Brain microvascular endothelial cell (primary cell): ENCODE data around the gene C3.

Experiments
- DNase-seq: peaks from one replicate; pipeline ENCODE4 v3.0.0-alpha.2; 2020
- H3K27ac ChIP-seq: fragments of 250-450 bp; sonication (Bioruptor Pico); 2 replicates; pipeline ENCODE4 v1.5.1; 2020; ENCODE audit warnings: mild to moderate bottlenecking, moderate library complexity
- H3K27me3 ChIP-seq: fragments of 250-450 bp; sonication (Bioruptor Pico); replicated peaks from 2 replicates; pipeline ENCODE4 v1.5.1; 2020; ENCODE audit warnings: mild to moderate bottlenecking
- H3K36me3 ChIP-seq: fragments of 250-450 bp; sonication (Bioruptor Pico); replicated peaks from 2 replicates; pipeline ENCODE4 v1.5.1; 2020; ENCODE audit warnings: mild to moderate bottlenecking
- H3K4me3 ChIP-seq: 2 replicates; pipeline ENCODE4 v1.5.1; 2011; ENCODE audit warnings: low read depth, mild to moderate bottlenecking, control low read depth, low read length, moderate library complexity
- CTCF ChIP-seq: IDR thresholded peaks from 2 replicates; pipeline ENCODE4 v1.5.1; 2011; ENCODE audit warnings: low read depth, mild to moderate bottlenecking, moderate library complexity, low read length, control low read depth, inconsistent platforms; ENCODE audit errors: missing control alignments
- in situ Hi-C: cut with HindIII; loops from 2 replicates; pipeline ENCODE4 v1.10.0; 2017; ENCODE audit warnings: low sequenced_read_pairs, low pct_ligation_motif_present

The C3 gene

GRCh38 chr19:6723108-6723618 lies 2.7 kb upstream of the C3 start:
- H3K27me3 ChIP-seq: no peaks in the 10 kb centered on the region
- H3K4me3 ChIP-seq: no peak overlapping the region
- in situ Hi-C loops: no loop called here
- DNase-seq: no peak
- no peaks in the 10 kb centered on the region for H3K36me3 ChIP-seq
- TF ChIP-seq CTCF: no peak
- no peak overlapping the region for H3K27ac ChIP-seq

GRCh38 chr19:6721773-6722172 lies 1.3 kb upstream of the C3 start:
- no peak for TF ChIP-seq CTCF
- DNase-seq: no peak
- in situ Hi-C loops: no loop called here
- H3K27ac ChIP-seq: no peak overlapping the region
- H3K27me3 ChIP-seq: no peaks in the 10 kb centered on the region
- H3K4me3 ChIP-seq: no peak overlapping the region
- no peaks in the 10 kb centered on the region for H3K36me3 ChIP-seq

DNA sequence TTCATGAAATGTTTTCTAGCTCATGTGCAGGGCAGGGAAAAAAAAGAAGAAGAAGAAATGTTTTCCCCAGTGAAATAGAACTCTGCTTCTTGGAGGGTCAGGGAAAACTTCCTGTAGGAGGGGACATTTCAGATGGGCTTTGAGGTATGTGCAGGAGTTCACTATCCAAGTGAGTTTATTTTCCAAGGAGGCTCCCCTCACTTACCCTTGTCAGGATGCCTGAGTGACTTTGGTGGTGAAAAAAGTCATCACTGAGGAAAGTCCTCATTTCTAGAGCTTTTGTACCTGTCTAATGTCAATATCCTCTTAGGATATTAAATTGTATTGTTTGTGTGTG lies 656 bp upstream of the C3 start:
- in situ Hi-C loops: no loop called here
- no peak overlapping the region for H3K4me3 ChIP-seq
- no peak overlapping the region for H3K27ac ChIP-seq

DNA sequence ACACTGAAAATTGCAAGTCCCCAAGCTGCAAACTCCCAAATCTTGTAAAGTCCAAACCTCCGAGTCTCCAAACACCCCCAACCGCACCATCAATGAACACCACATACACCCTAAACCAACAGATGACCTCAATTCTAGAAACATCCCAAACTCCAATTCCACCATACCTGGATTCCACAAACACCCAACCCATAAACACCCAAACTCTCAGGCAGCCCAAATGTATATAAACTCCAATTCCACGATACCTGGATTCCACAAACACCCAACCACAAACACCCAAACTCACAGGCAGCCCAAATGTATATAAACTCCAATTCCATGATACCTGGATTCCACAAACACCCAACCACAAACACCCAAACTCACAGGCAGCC lies 470 bp downstream of the C3 start:
- no peak for TF ChIP-seq CTCF
- Histone ChIP-seq H3K27me3 (no peaks in the 10 kb centered on the region), H3K4me3 (no peak overlapping the region), H3K36me3 (no peaks in the 10 kb centered on the region), H3K27ac (no peak overlapping the region)
- in situ Hi-C loops: no loop called here
- no peak for DNase-seq

More for the DNA sequence above, 656 bp upstream of the C3 start:
- no peaks in the 10 kb centered on the region for H3K27me3 ChIP-seq
- no peaks in the 10 kb centered on the region for H3K36me3 ChIP-seq
- TF ChIP-seq CTCF: no peak
- no peak for DNase-seq

GRCh38 chr19:6719540-6719861 lies 949 bp downstream of the C3 start:
- DNase-seq: no peak
- Histone ChIP-seq H3K4me3 (no peak overlapping the region), H3K27ac (no peak overlapping the region), H3K36me3 (no peaks in the 10 kb centered on the region), H3K27me3 (no peaks in the 10 kb centered on the region)
- no peak for TF ChIP-seq CTCF
- in situ Hi-C loops: no loop called here

GRCh38 chr19:6718741-6719539 lies 1.5 kb downstream of the C3 start:
- H3K27ac ChIP-seq: no peak overlapping the region
- in situ Hi-C loops: no loop called here
- H3K36me3 ChIP-seq: no peaks in the 10 kb centered on the region
- DNase-seq: no peak
- H3K27me3 ChIP-seq: no peaks in the 10 kb centered on the region
- H3K4me3 ChIP-seq: no peak overlapping the region
- TF ChIP-seq CTCF: no peak
